Mesenchymal stem cell (in vitro differentiated cells and primary cell): ENCODE results near the gene STING1.
A peak's percentile ranks its signal among the peaks of the same experiment; 100 is the strongest.

Experiments
- DNase-seq: peaks from one replicate; pipeline ENCODE4 v3.0.0-alpha.2; 2013
- H2AFZ ChIP-seq: one replicate; pipeline ENCODE4 v1.6.1; 2013; ENCODE audit warnings: low read depth, mild to moderate bottlenecking, control low read depth, inconsistent platforms, low read length, moderate library complexity
- H2AK5ac ChIP-seq: 2 replicates; pipeline ENCODE4 v1.6.1; 2013; ENCODE audit warnings: low read length, moderate library complexity, mild to moderate bottlenecking, inconsistent platforms; ENCODE audit not compliant: severe bottlenecking
- H2BK120ac ChIP-seq: one replicate; pipeline ENCODE4 v1.6.1; 2013; ENCODE audit warnings: low read depth, mild to moderate bottlenecking, inconsistent platforms, low read length, moderate library complexity
- H2BK12ac ChIP-seq, 2 experiments: one replicate each; pipeline ENCODE4 v1.6.1; 2013; ENCODE audit warnings: inconsistent platforms in 2 of 2, low read length in 2 of 2, mild to moderate bottlenecking in 2 of 2, moderate library complexity in 2 of 2, control low read depth in 1 of 2
- H2BK15ac ChIP-seq: one replicate; pipeline ENCODE4 v1.6.1; 2013; ENCODE audit warnings: mild to moderate bottlenecking, low read depth, inconsistent platforms; ENCODE audit not compliant: poor library complexity, severe bottlenecking
- H2BK5ac ChIP-seq: 2 replicates; pipeline ENCODE4 v1.6.1; 2013; ENCODE audit warnings: low read depth, mild to moderate bottlenecking, low read length, control low read depth, inconsistent platforms; ENCODE audit not compliant: poor library complexity, severe bottlenecking
- H3K14ac ChIP-seq, 2 experiments: one replicate each; pipeline ENCODE4 v1.6.1; 2013; ENCODE audit warnings: inconsistent platforms in 2 of 2, low read length in 2 of 2, control low read depth in 1 of 2, mild to moderate bottlenecking in 1 of 2, moderate library complexity in 1 of 2
- H3K18ac ChIP-seq, 2 experiments: one replicate each; pipeline ENCODE4 v1.6.1; 2013; ENCODE audit warnings: inconsistent platforms in 2 of 2, low read length in 2 of 2, control low read depth in 1 of 2, low read depth in 1 of 2, mild to moderate bottlenecking in 1 of 2
- H3K23ac ChIP-seq, 2 experiments: one replicate each; pipeline ENCODE4 v1.6.1; 2013; ENCODE audit warnings: inconsistent platforms in 2 of 2, low read length in 2 of 2, mild to moderate bottlenecking in 2 of 2, moderate library complexity in 2 of 2, control low read depth in 1 of 2
- H3K27ac ChIP-seq: 2 replicates; pipeline ENCODE4 v1.5.1; 2013; ENCODE audit warnings: mild to moderate bottlenecking, moderate library complexity, low read length, control low read depth, inconsistent platforms; ENCODE audit not compliant: poor library complexity, severe bottlenecking
- H3K27me3 ChIP-seq, 2 experiments: 2 replicates each; pipeline versions ENCODE4 v1.6.1 to v1.7.0; 2013; ENCODE audit warnings: low read length in 2 of 2, mild to moderate bottlenecking in 2 of 2, moderate library complexity in 2 of 2, control low read depth in 1 of 2, inconsistent platforms in 1 of 2; ENCODE audit not compliant: control insufficient read depth in 1 of 2, insufficient read depth in 1 of 2
- H3K36me3 ChIP-seq, 2 experiments: 2 replicates each; pipeline versions ENCODE4 v1.6.1 to v1.7.0; 2013; ENCODE audit warnings: low read length in 2 of 2, control low read depth in 1 of 2, inconsistent platforms in 1 of 2, low read depth in 1 of 2, mild to moderate bottlenecking in 1 of 2; ENCODE audit not compliant: insufficient read depth in 2 of 2, control insufficient read depth in 1 of 2
- H3K4ac ChIP-seq, 2 experiments: one replicate each; pipeline ENCODE4 v1.6.1; 2013; ENCODE audit warnings: inconsistent platforms in 2 of 2, low read length in 2 of 2, mild to moderate bottlenecking in 2 of 2, moderate library complexity in 2 of 2, control low read depth in 1 of 2, low read depth in 1 of 2
- H3K4me1 ChIP-seq: 2 replicates; pipeline ENCODE4 v1.6.1; 2013; ENCODE audit warnings: low read depth, low read length, control low read depth; ENCODE audit not compliant: control insufficient read depth, insufficient read depth
- H3K4me2 ChIP-seq: 2 replicates; pipeline ENCODE4 v1.6.1; 2013; ENCODE audit warnings: low read length, mild to moderate bottlenecking, inconsistent platforms; ENCODE audit not compliant: poor library complexity, severe bottlenecking
- H3K4me3 ChIP-seq, 2 experiments: 2 replicates each; pipeline versions ENCODE4 v1.5.1 to v1.7.0; 2013; ENCODE audit warnings: low read length in 2 of 2, mild to moderate bottlenecking in 2 of 2, control low read depth in 1 of 2, low read depth in 1 of 2; ENCODE audit not compliant: insufficient read depth in 1 of 2
- H3K79me1 ChIP-seq: replicated peaks from 2 replicates; pipeline ENCODE4 v1.6.1; 2013; ENCODE audit warnings: mild to moderate bottlenecking, control low read depth, low read length, inconsistent platforms; ENCODE audit not compliant: poor library complexity, severe bottlenecking
- H3K9ac ChIP-seq: 2 replicates; pipeline ENCODE4 v1.7.0; 2013; ENCODE audit warnings: mild to moderate bottlenecking, low read length, moderate library complexity
- H3K9me3 ChIP-seq: 2 replicates; pipeline ENCODE4 v1.7.0; 2013; ENCODE audit warnings: mild to moderate bottlenecking, low read length; ENCODE audit not compliant: control insufficient read depth
- H4K8ac ChIP-seq: one replicate; pipeline ENCODE4 v1.6.1; 2013; ENCODE audit warnings: inconsistent platforms, mild to moderate bottlenecking, low read length, moderate library complexity
- H4K91ac ChIP-seq: one replicate; pipeline ENCODE4 v1.6.1; 2013; ENCODE audit warnings: mild to moderate bottlenecking, low read length, inconsistent platforms
- WGBS: methylation state at CpG from one replicate; pipeline ENCODE4 v1.1.7; 2013; ENCODE audit warnings: mixed read lengths; 5-methylcytosine and 5-hydroxymethylcytosine counted together

STING1 gene

DNA sequence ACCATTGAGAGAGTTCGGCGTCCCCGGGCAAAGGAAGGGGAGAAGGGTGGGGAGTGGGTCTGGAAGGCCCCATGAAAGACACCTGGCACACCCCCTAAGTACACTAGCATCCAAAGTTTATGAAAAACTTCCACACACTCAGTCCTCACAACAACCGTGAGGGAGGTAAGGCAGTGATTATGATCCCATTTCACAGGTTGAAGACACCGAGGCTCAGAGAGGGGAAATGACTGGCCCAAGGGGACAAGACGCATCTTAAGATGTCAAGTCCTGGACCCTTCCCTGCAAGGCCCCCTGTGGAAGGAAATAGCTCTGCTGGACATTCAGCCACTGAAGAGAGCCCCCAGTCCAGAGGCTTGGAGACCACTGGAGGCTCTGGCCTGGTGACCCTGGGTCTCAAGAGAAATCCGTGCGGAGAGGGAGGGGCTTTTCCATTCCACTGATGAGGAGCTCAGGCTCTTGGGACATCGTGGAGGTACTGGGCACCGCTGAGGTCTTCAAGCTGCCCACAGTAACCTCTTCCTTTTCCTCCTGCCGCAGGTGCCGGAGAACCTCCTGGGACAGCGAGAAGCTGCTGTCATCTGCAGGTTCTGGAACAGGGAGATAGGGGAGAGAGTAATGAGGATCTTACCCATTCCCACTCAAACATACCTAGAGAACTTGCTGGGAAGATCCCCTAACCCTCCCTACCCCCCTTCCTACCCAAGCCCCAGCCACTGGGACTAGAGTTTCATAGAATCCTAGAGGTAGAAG lies 6.5 kb downstream of the STING1 start:
- no peak overlapping the region for H2BK12ac ChIP-seq
- no peaks in the 10 kb centered on the region for H3K9me3 ChIP-seq
- H2AFZ ChIP-seq: no peak overlapping the region
- H3K4ac ChIP-seq: no peak overlapping the region
- H3K4me1 ChIP-seq: peaks cover 16% of the 10 kb centered on the region
- no peak overlapping the region for H3K4me2 ChIP-seq
- no peaks in the 10 kb centered on the region for H3K27me3 ChIP-seq
- H4K8ac ChIP-seq: no peak overlapping the region
- H2BK15ac ChIP-seq: no peak overlapping the region
- no peak for DNase-seq
- H3K79me1 ChIP-seq: peaks cover 10% of the 10 kb centered on the region
- H3K23ac ChIP-seq: no peak overlapping the region
- no peak overlapping the region for H3K4me3 ChIP-seq
- no peak overlapping the region for H2AK5ac ChIP-seq
- H3K27ac ChIP-seq: no peak overlapping the region
- peaks cover 40 to 45% of the 10 kb centered on the region in 2 experiments for H3K36me3 ChIP-seq
- H4K91ac ChIP-seq: no peak overlapping the region
- H2BK120ac ChIP-seq: no peak overlapping the region
- no peak overlapping the region for H3K14ac ChIP-seq
- no peak overlapping the region for H3K18ac ChIP-seq
- H3K9ac ChIP-seq: no peak overlapping the region
- no peak overlapping the region for H2BK5ac ChIP-seq
- WGBS: 98% methylated on average over 5 of the region's 13 CpGs

DNA sequence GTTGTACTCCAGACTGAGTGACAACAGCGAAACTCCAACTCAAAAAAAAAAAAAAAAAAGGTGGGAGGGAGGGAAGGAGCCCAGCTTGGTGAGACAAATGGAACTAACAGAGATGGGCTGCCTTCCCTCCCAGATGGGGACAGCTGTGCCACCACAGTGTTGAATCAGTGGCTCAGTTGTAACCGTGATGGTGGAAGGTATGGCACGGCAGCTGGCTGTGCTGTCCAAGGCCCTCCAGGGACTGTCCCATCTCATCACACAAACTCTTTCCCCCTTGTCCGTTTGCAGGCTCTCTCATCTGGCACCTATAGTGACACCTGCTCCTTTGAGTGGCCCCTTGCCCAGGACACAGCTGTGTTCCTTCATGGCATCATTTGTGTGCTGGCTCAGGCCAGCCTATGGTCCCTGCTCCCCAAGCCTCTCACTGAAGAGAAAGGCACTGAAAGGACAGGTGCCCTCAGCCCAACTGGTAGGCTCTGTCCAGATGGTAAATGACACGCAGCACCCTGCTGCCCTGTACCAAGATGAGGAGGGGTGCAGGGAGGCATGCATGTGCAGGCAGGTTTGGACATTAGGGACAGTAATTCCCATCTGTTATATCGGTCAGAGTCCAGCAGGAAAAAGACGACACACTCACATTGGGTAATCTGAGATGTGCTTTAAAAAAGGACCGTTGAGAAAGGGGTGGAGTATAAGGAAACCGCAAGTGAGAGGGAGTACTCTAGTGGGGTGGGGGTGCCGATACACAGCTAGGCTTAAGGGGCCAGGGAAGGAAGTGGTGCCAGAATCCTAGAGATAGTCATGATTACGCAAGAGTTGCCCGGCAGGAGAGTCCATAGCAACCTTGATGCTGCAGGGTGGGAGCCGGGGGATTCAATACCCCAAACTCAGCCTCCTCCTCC lies 7.4 kb downstream of the STING1 start:
- Histone ChIP-seq H4K8ac (peak overlapping the region; percentile 1), H3K79me1 (peaks cover 4% of the 10 kb centered on the region), H2BK12ac (no peak overlapping the region), H3K9me3 (no peaks in the 10 kb centered on the region), H3K27me3 (no peaks in the 10 kb centered on the region), H2BK120ac (no peak overlapping the region), H3K18ac (peak overlapping the region in 1 of 2 experiments; percentile 34), H3K23ac (no peak overlapping the region), H2AK5ac (no peak overlapping the region), H2BK5ac (no peak overlapping the region), H3K4me2 (no peak overlapping the region), H3K4ac (no peak overlapping the region), H3K9ac (no peak overlapping the region), H3K4me3 (no peak overlapping the region), H3K36me3 (peaks cover 35 to 37% of the 10 kb centered on the region in 2 experiments), H4K91ac (peak overlapping the region; percentile 14), H3K4me1 (peaks cover 12% of the 10 kb centered on the region), H3K27ac (no peak overlapping the region), H2BK15ac (peak overlapping the region; percentile 15), H2AFZ (no peak overlapping the region), H3K14ac (no peak overlapping the region)
- DNase-seq: peak; percentile 68
- WGBS: 73% methylated on average over 13 of the region's 13 CpGs

DNA sequence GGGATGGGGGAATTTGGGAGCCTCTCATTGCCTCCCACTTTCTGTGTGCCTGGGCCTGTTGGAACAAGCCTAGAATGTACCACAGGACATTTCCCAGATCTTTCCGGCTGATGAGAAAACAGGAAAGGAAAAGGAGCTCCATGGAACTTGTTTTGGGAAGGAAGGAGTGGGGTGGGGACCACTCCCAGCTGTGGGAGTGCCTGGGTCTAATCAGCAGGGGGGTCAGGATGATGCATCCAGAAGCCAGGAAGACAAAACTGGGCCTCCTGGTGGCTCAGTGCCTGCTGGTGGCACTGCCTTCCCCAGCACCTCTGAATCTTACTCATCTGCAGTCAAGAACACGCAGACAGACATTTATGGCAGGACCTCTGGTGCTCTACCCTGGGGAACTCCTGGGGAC lies 9.0 kb downstream of the STING1 start:
- Histone ChIP-seq H3K9me3 (no peaks in the 10 kb centered on the region), H3K18ac (peak overlapping the region; percentile 16 to 35), H3K9ac (peak overlapping the region; percentile 31), H3K27ac (no peak overlapping the region), H3K4me1 (peaks cover 12% of the 10 kb centered on the region), H4K91ac (no peak overlapping the region), H4K8ac (peak overlapping the region; percentile 13), H2BK12ac (peak overlapping the region in 1 of 2 experiments; percentile 18), H3K14ac (no peak overlapping the region), H3K4me2 (no peak overlapping the region), H2BK15ac (no peak overlapping the region), H3K4ac (peak overlapping the region in 1 of 2 experiments; percentile 53), H2AK5ac (no peak overlapping the region), H3K79me1 (peaks cover 4% of the 10 kb centered on the region), H3K36me3 (peaks cover 33 to 34% of the 10 kb centered on the region in 2 experiments), H2BK120ac (no peak overlapping the region), H2AFZ (no peak overlapping the region), H2BK5ac (no peak overlapping the region), H3K4me3 (no peak overlapping the region), H3K27me3 (no peaks in the 10 kb centered on the region), H3K23ac (no peak overlapping the region)
- DNase-seq: no peak
- 87% methylated on average over 2 of the region's 2 CpGs for WGBS

DNA sequence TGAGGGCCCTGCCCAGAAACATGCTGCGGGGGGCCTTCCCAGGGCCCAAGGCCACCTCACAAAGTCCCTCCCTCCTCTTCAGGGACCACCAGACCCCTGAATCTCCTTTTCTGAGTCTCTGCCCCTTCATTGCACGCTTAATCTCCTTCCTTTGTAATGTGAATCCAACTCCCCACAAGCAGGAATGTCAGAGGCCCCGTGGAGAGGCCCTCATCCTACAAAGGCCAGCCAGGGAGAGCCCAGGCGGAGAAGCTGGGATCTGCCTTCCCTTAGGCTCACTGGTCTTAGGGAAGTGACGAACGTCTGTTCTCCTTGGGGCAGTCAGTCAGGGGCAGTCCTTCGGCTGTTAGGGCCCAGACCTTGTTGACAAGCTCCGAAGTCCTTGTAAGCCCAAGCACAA lies 9.5 kb downstream of the STING1 start:
- Histone ChIP-seq H3K4me2 (no peak overlapping the region), H3K79me1 (peaks cover under 1% of the 10 kb centered on the region), H2AK5ac (peak overlapping the region; percentile 4), H3K36me3 (peaks cover 28 to 30% of the 10 kb centered on the region in 2 experiments), H3K18ac (peak overlapping the region in 1 of 2 experiments; percentile 16), H3K14ac (peak overlapping the region in 1 of 2 experiments; percentile 61), H2BK12ac (peak overlapping the region in 1 of 2 experiments; percentile 45), H3K9ac (peak overlapping the region; percentile 31), H4K8ac (peak overlapping the region; percentile 59), H2BK120ac (peak overlapping the region; percentile 42), H4K91ac (no peak overlapping the region), H2BK15ac (no peak overlapping the region), H3K9me3 (no peaks in the 10 kb centered on the region), H3K23ac (no peak overlapping the region), H2AFZ (no peak overlapping the region), H3K4me3 (no peak overlapping the region), H3K4me1 (peaks cover 15% of the 10 kb centered on the region), H3K27me3 (no peaks in the 10 kb centered on the region), H3K27ac (no peak overlapping the region), H3K4ac (peak overlapping the region in 1 of 2 experiments; percentile 53), H2BK5ac (no peak overlapping the region)
- 54% methylated on average over 8 of the region's 8 CpGs for WGBS
- no peak for DNase-seq
